ENCODE results near the gene GRM1.

GRCh38 chr6:146123616-146124015 lies 94.8 kb downstream of the GRM1 start:
- TF ChIP-seq EZH2 (IDR thresholded peaks at IDR 0.05; ENCODE audit: borderline replicate concordance, low read length) = no peak
- TF ChIP-seq CTCF (IDR thresholded peaks at IDR 0.05; ENCODE audit: low read length) = no peak
